ENCODE measurements around the gene PLEKHG4B. TPM values are rescaled to one million over a fixed set of nuclear protein-coding genes. Genes with fewer than 3 reads are reported as not detected.

PLEKHG4B gene, protein sequence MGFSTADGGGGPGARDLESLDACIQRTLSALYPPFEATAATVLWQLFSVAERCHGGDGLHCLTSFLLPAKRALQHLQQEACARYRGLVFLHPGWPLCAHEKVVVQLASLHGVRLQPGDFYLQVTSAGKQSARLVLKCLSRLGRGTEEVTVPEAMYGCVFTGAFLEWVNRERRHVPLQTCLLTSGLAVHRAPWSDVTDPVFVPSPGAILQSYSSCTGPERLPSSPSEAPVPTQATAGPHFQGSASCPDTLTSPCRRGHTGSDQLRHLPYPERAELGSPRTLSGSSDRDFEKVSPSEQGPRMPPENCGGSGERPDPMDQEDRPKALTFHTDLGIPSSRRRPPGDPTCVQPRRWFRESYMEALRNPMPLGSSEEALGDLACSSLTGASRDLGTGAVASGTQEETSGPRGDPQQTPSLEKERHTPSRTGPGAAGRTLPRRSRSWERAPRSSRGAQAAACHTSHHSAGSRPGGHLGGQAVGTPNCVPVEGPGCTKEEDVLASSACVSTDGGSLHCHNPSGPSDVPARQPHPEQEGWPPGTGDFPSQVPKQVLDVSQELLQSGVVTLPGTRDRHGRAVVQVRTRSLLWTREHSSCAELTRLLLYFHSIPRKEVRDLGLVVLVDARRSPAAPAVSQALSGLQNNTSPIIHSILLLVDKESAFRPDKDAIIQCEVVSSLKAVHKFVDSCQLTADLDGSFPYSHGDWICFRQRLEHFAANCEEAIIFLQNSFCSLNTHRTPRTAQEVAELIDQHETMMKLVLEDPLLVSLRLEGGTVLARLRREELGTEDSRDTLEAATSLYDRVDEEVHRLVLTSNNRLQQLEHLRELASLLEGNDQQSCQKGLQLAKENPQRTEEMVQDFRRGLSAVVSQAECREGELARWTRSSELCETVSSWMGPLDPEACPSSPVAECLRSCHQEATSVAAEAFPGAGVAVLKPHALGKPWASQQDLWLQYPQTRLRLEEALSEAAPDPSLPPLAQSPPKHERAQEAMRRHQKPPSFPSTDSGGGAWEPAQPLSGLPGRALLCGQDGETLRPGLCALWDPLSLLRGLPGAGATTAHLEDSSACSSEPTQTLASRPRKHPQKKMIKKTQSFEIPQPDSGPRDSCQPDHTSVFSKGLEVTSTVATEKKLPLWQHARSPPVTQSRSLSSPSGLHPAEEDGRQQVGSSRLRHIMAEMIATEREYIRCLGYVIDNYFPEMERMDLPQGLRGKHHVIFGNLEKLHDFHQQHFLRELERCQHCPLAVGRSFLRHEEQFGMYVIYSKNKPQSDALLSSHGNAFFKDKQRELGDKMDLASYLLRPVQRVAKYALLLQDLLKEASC (N-terminal part only)
- 10.0 TPM for total RNA-seq

DNA sequence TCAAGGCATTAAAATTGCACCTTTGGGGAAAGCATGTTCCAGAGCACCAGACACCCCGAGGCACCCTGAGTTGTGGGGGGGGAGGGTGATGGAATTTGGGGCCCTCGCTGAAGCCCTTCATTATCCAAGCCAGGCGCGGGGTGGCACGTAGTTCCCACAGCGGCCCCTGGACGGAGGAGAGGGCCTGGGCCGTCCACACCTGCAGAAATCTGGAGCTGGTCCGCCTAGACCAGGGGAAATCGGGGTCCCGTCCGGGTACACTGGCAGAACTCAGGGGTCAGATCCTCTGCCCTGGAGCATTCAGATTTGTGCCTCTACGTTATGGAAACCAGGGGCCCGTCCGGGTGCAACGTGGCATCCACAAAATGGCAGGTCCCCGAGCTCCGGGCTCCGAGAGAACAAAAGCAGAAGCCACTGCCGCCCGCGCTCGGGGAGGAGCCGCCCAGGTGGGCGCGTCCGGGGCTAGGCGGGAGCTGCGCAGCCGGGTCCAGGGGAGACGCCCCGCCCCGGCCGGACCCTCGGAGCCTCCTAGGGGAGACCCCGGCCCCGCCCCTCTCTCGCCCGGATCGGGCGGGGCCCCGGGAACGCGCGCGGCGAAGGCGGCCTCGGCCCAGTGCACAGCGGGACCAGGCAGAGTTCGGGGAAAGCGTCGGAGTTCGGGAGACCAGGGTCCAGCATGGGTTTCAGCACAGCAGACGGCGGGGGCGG, at the start of gene PLEKHG4B:
Gene PLEKHG4B (plus strand): TSS at position 613 of the 708 bp plus-strand sequence. CDS start 64 bp downstream, at position 677.

DNA sequence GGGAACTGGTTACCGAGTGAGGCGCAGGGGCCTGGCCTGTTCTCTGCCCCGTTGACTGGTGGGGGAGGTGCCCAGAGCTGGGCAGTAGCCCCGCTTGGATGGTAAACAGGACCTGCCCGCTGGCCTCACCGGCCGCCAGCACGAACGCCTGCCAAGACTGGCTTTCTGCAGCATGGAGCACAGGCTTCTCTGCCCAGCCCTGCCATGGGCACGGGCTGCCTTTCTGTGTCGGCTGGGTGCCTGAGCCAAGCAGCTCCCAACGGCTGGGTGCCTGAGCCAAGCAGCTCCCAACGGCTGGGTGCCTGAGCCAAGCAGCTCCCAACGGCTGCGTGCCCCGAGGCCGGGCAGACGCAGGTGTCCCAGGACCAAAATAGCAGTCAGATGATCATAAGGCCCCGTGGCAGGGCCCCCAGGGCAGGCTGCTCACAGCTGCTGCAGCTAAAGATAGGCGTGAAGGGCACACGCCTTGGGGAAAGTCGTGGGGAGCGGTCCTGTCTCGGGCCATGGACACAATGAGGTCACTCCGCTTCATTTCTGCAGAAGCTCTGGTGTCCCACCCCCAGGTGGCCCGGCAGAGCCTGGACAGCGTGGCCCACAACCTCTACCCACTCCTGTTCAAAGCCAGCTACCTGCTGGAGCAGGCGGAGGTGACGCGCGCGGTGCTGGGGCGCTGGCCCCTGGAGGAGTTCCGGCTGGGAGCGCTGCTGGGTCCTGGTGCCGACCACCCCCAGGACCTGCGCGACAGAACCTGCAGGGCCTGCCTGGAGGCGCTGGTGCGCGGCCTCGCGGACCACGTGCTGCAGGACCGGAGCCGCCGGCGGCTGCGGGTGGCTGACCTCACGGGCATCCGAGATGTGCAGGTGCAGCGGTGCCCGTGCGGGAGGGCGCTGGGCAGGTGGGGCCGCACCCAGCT, 99.3 kb downstream of the PLEKHG4B start, which contains the start of gene LRRC14B:
Gene LRRC14B (plus strand): TSS at position 460 of the 913 bp plus-strand sequence. CDS start 44 bp downstream, at position 504.

GRCh38 chr5:217494-218456, 125.8 kb downstream of the PLEKHG4B start, which contains the start of the genes CCDC127 and SDHA:
CCDC127 (minus strand) TSS chr5:218153; CDS start chr5:216849, 1,304 bp downstream.
SDHA (plus strand) TSS chr5:218320; CDS start chr5:218356, 36 bp downstream.

Small RNAs within 50 kb of the gene (small RNA-seq; reads per million reads assigned to genes)
- not detected for gene RF00019 (ENCODE audit: low replicate concordance)

Other genes with a start within 250 kb of the PLEKHG4B start
- 13.7 TPM for gene LRRC14B, start 99.3 kb downstream of the PLEKHG4B start, total RNA-seq
- gene CCDC127, start 126.0 kb downstream of the PLEKHG4B start, total RNA-seq: 6.4 TPM
- 121 TPM for gene SDHA, start 126.2 kb downstream of the PLEKHG4B start, total RNA-seq
- gene PDCD6, start 179.5 kb downstream of the PLEKHG4B start, total RNA-seq: 93.5 TPM
- 6.4 TPM for gene AHRR, start 229.5 kb downstream of the PLEKHG4B start, total RNA-seq

Data from metanephros (tissue), 2 donors.